ENCODE results near the gene ANKRD13B. TPM values are rescaled to one million over a fixed set of nuclear protein-coding genes. Genes with fewer than 3 reads are reported as not detected.

Gene ANKRD13B
- 18.8 to 27.6 TPM (median 24.3 TPM) in 5 replicates for total RNA-seq (2022; extraction: Qiagen RNA extraction; ENCODE audit: low read depth)

GRCh38 chr17:29592850-29593551 lies at the start of gene ANKRD13B:
ANKRD13B (plus strand) TSS chr17:29593132; CDS start chr17:29593622, 490 bp downstream.

GRCh38 chr17:29566473-29567303 lies 26.2 kb upstream of the ANKRD13B start, which contains the start of gene ABHD15:
ABHD15 (minus strand) TSS chr17:29567037; CDS start chr17:29566966, 71 bp downstream.

GRCh38 chr17:29568331-29569244 lies 24.3 kb upstream of the ANKRD13B start, which contains the start of gene TP53I13:
TP53I13 (plus strand) TSS chr17:29568701; CDS start chr17:29568759, 58 bp downstream.

GRCh38 chr17:29589524-29590410 lies 3.2 kb upstream of the ANKRD13B start, which contains the start of gene GIT1:
GIT1 (minus strand) TSS chr17:29589648; CDS start chr17:29589378, 270 bp downstream.

GRCh38 chr17:29622337-29623282 lies 29.7 kb downstream of the ANKRD13B start, which contains the start of gene CORO6:
CORO6 (minus strand) TSS chr17:29622912; CDS start chr17:29621421, 1,491 bp downstream.

Other genes with a start within 250 kb of the ANKRD13B start
- gene TAOK1, start 202.8 kb upstream of the ANKRD13B start, total RNA-seq (2022; extraction: Qiagen RNA extraction; ENCODE audit: low read depth): 16.3 to 25.2 TPM (median 23.1 TPM) in 5 replicates
- 21.1 to 25.3 TPM (median 23.1 TPM) in 5 replicates for gene ABHD15, start 26.1 kb upstream of the ANKRD13B start, total RNA-seq (2022; extraction: Qiagen RNA extraction; ENCODE audit: low read depth)
- 64.0 to 90.4 TPM (median 77.2 TPM) in 5 replicates for gene TP53I13, start 24.4 kb upstream of the ANKRD13B start, total RNA-seq (2022; extraction: Qiagen RNA extraction; ENCODE audit: low read depth)
- gene GIT1, start 3.5 kb upstream of the ANKRD13B start, total RNA-seq (2022; extraction: Qiagen RNA extraction; ENCODE audit: low read depth): 54.1 to 73.3 TPM (median 67.3 TPM) in 5 replicates
- 4.9 to 8.1 TPM (median 6.4 TPM) in 5 replicates for gene CORO6, start 29.8 kb downstream of the ANKRD13B start, total RNA-seq (2022; extraction: Qiagen RNA extraction; ENCODE audit: low read depth)